ENCODE results near the gene TIMM50.
"Not testable (repeated sequence)": the region's sequence is repeated elsewhere in the genome, so short reads cannot be mapped to it uniquely, and the experiment has no call there.

The TIMM50 gene

GRCh38 chr19:39470724-39471339, 9.8 kb upstream of the TIMM50 start:
- no peak for DNase-seq

- no peak for DNase-seq
Observed at GRCh38 chr19:39471756-39472536, 8.7 kb upstream of the TIMM50 start.

GRCh38 chr19:39472746-39473442, 7.7 kb upstream of the TIMM50 start:
- no peak for DNase-seq

- DNase-seq: no peak
Observed at GRCh38 chr19:39473443-39473960, 7.1 kb upstream of the TIMM50 start.

- DNase-seq: peak; percentile 63 to 72
Observed at GRCh38 chr19:39474139-39474620, 6.5 kb upstream of the TIMM50 start.

- DNase-seq: no peak
Observed at GRCh38 chr19:39475748-39476147, 4.9 kb upstream of the TIMM50 start.

GRCh38 chr19:39479319-39479801, 1.3 kb upstream of the TIMM50 start:
- DNase-seq: not testable (repeated sequence)

- no peak for DNase-seq
Observed at GRCh38 chr19:39479916-39480315, 722 bp upstream of the TIMM50 start.

- no peak for DNase-seq
Observed at GRCh38 chr19:39481229-39481545, 549 bp downstream of the TIMM50 start.

GRCh38 chr19:39481676-39482075, 1.0 kb downstream of the TIMM50 start:
- no peak for DNase-seq

- no peak for DNase-seq
Observed at GRCh38 chr19:39483141-39483540, 2.5 kb downstream of the TIMM50 start.

GRCh38 chr19:39489756-39490155, 9.1 kb downstream of the TIMM50 start:
- no peak for DNase-seq

GRCh38 chr19:39492225-39492624, 11.6 kb downstream of the TIMM50 start:
- DNase-seq: no peak

- no peak for DNase-seq
Observed at GRCh38 chr19:39492788-39493187, 12.2 kb downstream of the TIMM50 start.

- no peak for DNase-seq
Observed at GRCh38 chr19:39494661-39495060, 14.0 kb downstream of the TIMM50 start.

GRCh38 chr19:39496063-39496462, 15.4 kb downstream of the TIMM50 start:
- DNase-seq: no peak

- no peak for DNase-seq
Observed at GRCh38 chr19:39497701-39497995, 17.0 kb downstream of the TIMM50 start.

GRCh38 chr19:39497996-39498797, 17.6 kb downstream of the TIMM50 start:
- DNase-seq: peak; percentile 95 to 97

GRCh38 chr19:39498798-39499642, 18.4 kb downstream of the TIMM50 start, which contains the start of gene DLL3:
Gene DLL3, plus strand, starts transcription at chr19:39498947. Its CDS starts 28 bp downstream, at chr19:39498975.
- DNase-seq: peak; percentile 88 to 89

GRCh38 chr19:39499932-39500331, 19.3 kb downstream of the TIMM50 start:
- DNase-seq: no peak

- DNase-seq: no peak
Observed at GRCh38 chr19:39500543-39500942, 19.9 kb downstream of the TIMM50 start.

- no peak for DNase-seq
Observed at GRCh38 chr19:39501340-39501739, 20.7 kb downstream of the TIMM50 start.

Measured in SHP77 (cell line).